CD1c-positive myeloid dendritic cell (primary cell): ENCODE results near the gene SLC35E3.

ENCODE experiments used
- DNase-seq: peaks from one replicate; pipeline ENCODE4 v3.0.0-alpha.2; 2016; ENCODE audit errors: extremely low spot score

The SLC35E3 gene

DNA sequence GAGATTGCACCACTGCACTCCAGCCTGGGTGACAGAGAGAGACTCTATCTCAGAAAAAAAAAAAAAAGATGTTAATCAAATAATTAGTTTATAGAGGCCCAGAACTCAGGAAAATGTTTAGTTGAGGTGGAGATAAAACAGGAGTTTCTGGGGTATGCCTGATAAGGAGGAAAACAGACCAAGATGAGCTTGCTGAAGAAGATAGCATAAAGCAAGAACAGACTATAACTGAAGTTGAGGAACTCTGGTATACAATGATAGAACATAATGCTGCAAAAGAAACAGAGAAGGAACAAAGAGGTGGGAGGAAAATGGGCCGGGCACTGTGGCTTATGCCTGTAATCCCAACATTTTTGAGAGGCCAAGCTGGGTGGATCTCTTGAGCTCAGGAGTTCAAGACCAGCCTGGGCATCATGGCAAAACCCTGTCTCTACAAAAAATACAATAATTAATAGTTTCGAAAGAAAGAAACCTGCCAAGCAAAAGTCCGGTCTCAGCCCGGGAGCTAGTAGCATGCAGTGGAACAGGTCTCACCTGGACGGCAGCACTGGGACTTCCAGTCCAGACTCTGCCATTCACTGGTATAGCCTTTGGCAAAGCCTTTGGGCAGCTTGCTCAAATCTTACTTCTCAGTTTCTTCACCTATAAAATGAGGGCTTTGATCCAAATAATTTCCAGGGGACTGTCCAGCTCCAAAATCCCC, 25.4 kb downstream of the SLC35E3 start:
- no peak for DNase-seq

DNA sequence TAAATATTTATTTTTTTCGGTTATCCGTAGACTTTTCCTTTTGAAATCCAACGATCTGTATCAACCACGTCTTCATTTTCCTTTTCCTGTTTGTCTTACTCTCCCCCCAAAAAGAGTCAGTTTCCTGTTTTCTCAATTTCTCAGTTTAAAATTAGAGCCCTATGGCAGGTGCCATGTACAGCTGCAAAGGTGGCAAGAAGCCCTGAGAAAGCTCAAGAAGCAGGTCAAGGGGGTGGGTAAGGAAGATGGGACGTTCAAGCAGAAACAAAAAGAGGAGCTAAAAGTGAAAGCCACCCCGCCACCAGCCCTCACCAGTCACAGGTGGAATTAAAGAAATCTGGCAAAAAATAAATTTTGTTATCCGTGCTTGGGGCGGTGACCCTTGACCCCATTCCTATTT, 26.7 kb downstream of the SLC35E3 start:
- DNase-seq, result no peak

GRCh38 chr12:68773582-68773981, 27.6 kb downstream of the SLC35E3 start:
- no peak for DNase-seq

- no peak for DNase-seq
Observed at GRCh38 chr12:68775121-68775630, 29.2 kb downstream of the SLC35E3 start.

GRCh38 chr12:68776976-68777610, 31.1 kb downstream of the SLC35E3 start:
- no peak for DNase-seq

DNA sequence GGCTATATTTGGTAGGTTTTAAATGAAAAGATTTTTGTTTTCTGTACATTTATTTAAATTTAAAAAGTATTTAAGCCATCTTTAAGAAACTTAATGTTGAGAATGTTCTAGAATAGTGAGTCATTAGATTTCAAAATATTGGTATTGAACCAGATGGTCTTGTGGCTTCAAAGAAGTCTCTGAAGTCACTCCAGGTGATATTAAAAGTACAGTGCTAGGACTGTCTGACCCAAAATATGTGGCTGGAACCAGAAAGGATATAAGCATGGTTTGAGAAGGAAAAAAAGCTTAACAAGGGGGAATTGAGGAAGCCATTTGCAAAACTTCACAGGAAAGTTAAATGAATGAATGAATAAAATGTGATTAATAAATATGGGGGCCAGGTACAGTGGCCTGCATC, 33.3 kb downstream of the SLC35E3 start:
- no peak for DNase-seq

GRCh38 chr12:68780731-68781130, 34.8 kb downstream of the SLC35E3 start:
- no peak for DNase-seq

DNA sequence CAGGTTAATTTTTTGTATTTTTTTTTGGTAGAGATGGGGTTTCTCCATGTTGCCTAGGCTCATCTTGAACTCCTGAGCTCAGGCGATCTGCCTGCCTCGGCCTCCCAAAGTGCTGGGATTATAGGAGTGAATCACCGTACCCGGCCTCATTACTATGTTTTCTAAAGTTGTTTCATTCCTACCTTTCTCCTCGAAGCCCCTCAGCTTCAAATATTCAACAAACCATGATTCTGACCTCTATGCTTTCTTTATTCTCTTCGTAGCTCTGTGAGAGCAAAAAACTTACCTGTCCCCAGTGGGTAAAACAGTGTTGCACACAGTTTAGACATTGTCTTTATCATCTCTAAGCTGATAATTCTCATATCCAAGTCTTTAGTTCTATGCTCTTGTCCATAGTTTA, 35.8 kb downstream of the SLC35E3 start:
- no peak for DNase-seq

DNA sequence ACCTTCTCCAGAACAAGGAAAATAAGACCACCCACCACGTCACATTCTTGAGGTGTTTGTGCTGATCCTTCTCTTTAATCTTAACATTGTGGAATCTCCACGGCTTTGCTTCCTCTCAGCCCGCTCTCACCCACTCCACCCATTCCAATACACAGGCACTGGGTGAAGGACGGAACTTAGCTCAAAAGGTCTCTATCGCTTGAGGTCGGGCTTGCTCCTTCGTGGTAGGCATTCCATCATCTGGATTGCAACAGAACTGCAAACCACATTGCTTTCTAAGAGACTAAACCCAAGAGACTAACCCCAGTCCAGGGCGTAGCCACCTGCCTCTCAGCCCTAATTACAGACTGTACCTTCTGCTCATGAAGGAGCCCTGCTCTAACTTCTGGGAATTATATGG, 38.0 kb downstream of the SLC35E3 start:
- DNase-seq, result peak; percentile 79

DNA sequence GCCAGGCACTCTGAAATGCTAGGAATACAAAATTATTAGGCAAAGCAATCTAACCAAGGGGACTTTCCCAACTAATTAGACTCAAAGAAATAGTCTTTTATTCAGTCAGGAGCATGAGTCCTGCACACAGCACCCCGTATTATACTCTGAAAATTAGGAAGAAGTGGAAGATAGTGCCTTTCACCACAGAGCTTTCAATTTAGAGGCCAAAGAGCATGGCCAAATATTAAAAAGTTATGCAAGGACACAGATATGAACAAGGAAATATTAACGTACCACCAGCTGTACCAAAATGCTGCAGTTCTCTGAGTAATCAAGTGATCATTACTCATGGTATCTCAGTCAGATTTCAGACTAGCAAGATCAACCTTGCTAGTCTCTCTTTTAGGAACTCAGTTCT, 39.4 kb downstream of the SLC35E3 start:
- DNase-seq, result peak; percentile 72

- no peak for DNase-seq
Observed at GRCh38 chr12:68785823-68786222, 39.8 kb downstream of the SLC35E3 start.

GRCh38 chr12:68786929-68787328, 41.0 kb downstream of the SLC35E3 start:
- DNase-seq, result no peak

DNA sequence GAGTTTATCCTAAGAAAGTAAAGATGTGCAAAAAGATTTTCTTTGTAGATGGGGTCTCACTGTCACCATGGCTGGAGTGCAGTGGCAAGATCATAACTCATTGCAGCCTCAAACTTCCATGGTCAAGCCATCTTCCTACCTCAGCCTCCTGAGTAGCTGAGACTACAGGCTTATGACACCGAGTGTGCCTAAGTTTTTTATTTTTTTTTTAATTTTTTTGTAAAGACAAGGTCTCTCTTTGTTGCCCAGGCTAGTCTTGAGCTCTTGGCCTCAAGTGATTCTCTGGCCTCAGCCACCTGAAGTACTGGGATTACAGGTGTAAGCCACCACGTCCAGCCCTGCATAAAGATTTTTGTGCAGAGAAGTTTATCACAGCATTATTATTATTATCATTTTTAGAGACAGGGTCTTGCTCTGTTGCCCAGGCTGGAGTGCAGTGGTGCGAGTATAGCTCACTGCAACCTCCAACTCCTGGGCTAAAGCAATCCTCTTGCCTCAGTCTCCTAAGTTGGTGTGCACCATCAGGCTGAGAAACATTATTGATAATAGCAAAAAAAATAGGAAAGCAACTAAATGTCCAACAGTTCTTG, 42.7 kb downstream of the SLC35E3 start:
- DNase-seq, result no peak

DNA sequence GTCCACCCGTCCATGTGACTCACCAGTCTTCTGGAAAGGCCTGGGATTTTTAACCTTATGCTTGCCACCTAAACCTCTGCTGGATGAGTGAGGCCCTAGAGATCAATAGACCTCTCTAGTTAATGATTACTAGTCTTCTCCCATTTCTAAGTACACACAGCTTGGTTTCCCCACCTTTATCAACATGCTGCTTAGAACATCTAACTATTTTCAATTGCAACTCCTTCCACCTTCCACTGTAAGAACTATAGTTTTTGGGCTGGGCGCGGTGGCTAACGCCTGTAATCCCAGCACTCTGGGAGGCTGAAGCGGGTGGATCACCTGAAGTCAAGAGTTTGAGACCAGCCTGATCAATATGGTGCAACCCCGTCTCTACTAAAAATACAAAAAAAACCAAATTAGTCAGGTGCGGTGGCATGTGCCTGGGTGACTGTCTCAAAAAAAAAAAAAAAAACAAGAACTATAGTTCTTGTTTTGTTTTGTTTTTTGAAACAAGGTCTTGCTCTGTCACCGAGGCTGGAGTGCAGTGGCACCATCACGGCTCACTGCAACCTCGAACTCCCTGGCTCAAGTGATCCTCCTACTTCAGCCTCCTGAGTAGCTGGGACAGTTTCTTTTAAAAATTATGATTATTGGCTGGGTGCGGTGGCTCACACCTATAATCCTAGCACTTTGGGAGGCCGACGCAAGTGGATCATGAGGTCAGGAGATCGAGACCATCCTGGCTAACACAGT, 43.3 kb downstream of the SLC35E3 start:
- no peak for DNase-seq

- DNase-seq, result no peak
Observed at GRCh38 chr12:68790081-68790951, 44.3 kb downstream of the SLC35E3 start.

DNA sequence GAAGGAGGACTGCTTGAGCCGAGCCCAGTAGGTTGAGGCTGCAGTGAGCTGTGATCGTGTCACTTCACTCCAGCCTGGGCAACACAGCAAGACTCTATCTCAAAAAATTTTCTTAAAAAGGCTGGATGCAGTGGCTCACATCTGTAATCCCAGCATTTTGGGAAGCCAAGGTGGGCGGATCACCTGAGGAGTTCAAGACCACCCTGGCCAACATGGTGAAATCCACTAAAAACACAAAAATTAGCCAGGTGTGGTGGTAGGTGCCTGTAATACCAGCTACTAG, 44.9 kb downstream of the SLC35E3 start:
- DNase-seq, result no peak

- DNase-seq, result no peak
Observed at GRCh38 chr12:68791897-68792481, 46.0 kb downstream of the SLC35E3 start.

GRCh38 chr12:68792952-68793351, 47.0 kb downstream of the SLC35E3 start:
- DNase-seq, result peak; percentile 58

DNA sequence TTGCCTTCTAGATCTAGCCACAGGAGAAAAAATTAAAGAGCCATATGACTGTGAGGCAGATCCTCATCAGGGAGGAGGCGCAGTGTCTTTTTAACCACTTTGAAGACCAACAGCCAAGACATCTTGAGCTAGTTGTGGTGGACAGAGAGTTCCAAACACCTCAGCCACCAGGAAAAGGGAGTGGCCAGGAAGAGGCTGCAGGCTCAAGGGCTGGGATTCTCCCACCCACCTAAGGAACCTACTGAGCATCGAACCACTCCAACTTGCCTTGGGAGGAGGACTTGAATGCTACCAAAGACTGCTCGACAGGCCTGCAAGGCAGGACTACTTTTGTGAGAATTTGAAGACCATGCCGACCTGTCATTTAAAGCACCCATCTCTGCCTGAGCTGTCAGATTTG, 47.5 kb downstream of the SLC35E3 start:
- DNase-seq, result no peak

GRCh38 chr12:68793975-68794652, 48.1 kb downstream of the SLC35E3 start:
- no peak for DNase-seq
